SHP77 treated with DMSO at 0.1 percent for 48 hours (cell line): ENCODE results near the gene SLC22A17.

Source experiments
- DNase-seq: peaks from one replicate; lab custom pipeline; 2025; lab: John Stamatoyannopoulos, UW

The SLC22A17 gene

DNA sequence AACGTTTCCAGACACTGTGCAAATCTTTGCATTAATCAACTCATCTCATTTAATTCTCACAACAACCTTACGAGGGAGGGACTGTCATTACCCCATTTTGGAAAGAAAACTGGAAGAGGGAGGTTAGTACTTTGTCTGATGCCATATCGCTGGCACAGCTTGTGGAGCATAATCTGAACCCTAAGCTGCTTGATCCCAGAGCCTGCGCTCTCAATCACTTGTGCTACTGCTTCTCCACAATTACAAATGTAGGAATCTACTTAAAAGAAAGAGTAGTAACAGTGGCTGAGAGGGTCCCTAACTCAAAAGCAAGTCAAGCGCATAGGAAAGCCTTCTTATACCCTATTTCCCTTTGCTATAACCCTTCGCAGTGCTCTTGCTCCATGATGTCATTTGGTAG lies 9.1 kb upstream of the SLC22A17 start:
- DNase-seq = no peak

DNA sequence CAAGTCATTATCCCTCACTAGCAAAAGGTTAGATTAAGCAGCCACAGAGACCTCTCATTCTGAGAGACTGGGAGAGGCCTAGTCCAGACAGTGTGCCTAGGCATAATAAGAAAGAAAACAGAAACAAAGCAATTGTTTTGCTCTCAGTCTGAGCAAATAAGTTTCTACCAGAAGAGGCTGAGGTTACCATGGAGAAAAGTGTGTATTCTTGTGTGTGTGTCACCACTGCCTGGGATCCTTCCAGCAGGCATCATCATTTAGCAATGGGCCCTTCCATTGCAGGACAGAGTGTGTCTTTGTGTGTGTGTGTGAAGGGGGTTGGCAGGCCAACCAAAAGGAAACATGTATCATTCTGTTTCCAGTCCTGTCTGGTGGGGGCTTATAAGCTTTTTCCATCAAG lies 8.6 kb upstream of the SLC22A17 start:
- no peak for DNase-seq

DNA sequence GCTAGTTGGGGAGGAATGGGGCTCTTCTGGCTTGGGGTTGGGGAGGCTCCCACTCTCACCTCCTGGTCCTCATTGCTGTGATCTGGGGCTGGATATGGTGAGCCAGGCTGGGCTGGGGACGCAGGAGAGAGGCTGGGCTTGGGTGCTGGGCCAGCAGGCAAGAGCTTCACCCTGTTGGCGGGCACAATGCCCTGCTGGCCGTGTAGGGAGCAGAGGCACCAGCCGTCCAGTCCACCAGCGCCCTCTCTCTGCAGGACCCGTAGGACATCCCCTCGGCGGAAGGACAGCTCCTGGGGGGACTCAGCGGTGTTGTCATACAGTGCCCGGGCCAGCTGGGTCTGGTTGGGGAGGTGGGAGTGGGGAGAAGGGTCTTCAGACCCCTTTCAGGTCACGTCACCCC lies 7.8 kb upstream of the SLC22A17 start:
- no peak for DNase-seq

- DNase-seq = no peak
Observed at GRCh38 chr14:23359722-23360447, 7.2 kb upstream of the SLC22A17 start.

- no peak for DNase-seq
Observed at GRCh38 chr14:23359167-23359626, 6.5 kb upstream of the SLC22A17 start.

DNA sequence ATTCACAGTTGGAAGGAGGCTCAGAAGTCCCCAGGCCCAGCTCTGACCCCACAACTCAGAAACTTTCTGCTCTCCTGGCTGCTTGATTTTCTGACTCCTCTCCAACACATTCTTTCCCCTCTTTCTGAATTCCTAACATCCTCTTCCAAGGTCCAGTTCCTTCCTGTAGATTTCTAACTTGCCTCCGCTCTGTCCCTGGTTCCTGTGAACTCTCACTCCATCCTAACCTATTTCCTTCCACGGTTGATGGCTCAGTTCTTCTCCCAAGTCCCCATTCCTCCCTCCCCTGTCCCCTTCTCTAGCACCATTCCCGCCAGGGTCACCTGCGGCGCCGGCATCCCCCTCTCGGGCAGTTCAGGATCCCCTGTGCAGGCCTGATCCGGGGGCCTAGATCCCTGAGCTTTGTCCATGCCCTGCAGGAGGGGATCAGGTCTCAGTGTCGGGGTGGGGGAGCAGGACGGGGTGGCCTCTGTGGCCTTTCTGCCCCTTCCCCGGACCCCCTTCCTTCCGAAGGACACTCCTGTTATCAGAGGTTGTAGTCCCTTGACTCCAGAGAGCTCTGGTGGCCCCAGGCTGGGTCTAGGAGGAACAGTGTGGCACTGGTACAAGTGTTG lies 6.0 kb upstream of the SLC22A17 start:
- DNase-seq = no peak

DNA sequence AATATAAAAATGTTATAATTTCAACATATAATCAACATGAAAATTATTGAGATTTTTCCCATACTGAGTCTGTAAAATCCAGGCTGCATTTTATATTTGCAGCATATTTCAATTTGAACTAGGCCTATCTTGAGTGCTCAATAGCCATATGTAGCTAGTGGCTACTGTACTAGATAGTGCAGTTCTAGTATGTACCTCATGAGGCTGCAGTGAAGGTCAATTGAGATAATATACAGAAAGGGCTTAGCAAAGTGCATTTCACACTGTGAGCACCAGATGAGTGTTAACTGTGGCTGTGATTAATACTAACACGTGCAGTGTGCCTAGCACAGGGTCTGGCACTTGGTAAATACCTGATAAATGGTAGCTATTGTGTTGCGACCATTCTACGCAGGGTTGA lies 5.4 kb upstream of the SLC22A17 start:
- no peak for DNase-seq

GRCh38 chr14:23357261-23357660 lies 4.6 kb upstream of the SLC22A17 start:
- no peak for DNase-seq

- no peak for DNase-seq
Observed at GRCh38 chr14:23356662-23357061, 4.0 kb upstream of the SLC22A17 start.

DNA sequence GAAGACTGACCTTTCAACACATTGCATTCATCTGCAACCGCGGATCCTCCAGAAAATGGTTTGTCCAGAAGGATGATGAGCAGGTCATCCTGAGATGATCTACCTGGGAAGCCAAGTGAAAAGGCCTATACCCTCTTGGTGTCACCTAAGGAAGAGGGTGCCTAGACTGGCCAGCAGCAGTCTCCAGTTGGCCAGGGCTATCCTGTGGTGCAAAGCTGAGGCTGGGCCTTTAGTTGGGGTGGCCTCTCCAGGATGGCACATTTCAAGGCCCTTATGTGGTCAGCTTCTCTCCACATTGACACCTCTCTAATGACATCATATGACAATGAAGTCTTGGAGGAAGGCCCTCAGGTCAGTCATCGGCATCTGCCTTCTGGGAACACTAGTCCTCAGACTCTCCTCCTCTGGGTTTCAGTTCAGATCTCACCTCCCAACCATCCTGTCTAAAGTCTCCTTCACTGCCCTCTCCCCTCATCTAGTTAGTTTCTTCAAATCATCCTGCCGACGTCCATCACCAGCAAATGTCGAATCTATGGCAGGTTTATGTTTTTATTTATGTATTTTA lies 3.3 kb upstream of the SLC22A17 start:
- no peak for DNase-seq

DNA sequence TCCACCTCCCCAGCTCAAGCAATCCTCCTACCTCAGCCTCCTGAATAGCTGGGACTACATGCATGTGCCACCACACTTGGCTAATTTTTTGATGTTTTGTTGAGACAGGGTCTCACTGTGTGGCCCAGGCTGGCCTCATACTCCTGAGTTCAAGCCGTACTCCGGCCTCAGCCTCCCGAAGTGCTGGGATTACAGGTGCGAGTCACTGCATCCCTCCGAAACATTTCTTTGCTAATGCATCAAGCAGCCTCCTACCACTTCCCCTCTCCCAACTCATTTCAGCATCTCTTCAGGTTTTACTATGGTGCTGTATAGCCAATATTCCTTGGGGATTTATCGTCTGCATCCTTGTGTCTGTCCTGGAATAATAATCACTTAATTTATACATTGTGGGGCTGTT lies 2.3 kb upstream of the SLC22A17 start:
- DNase-seq = no peak

GRCh38 chr14:23353433-23353780 lies 720 bp upstream of the SLC22A17 start:
- DNase-seq = no peak

DNA sequence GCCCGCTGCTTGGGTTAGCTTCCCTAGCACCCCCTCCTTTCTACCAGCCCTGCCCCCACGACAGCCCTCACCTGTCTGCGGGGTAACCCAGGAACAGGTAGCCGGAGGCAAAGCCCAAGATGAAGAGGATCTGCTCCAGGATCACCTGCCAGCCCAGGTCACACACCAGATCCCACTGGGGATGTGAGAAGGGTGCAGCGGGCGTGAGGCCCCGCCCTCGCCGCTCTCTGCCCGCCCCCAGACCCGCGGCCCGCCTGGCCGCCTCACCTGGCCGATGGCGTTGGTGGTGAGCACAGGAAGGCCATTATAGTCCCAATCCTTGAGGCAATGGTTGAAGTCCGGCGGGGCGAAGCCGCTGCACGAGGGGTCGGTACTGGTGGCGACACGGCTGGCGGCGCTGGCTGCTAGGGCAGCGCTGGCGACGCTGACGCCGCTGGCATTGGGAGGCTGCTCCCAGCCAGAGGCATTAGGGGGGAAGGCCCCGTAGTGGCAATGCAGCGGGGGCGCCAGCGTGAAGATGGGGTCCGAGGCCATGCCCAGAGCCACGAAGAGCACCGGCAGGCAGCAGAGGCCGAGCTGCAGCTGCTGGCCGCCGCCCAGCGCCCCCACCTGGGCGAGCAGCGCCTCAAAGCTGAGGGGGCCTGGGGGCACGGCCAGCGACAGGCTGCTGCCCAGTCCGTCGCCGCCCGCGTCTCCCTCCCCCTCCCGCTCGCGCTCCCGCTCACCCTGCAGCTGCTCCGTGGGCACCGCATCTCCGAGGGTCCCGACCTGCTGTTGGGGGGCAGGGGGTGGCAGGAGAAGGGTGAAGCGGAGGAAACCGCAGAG lies 794 bp downstream of the SLC22A17 start:
- DNase-seq = no peak

DNA sequence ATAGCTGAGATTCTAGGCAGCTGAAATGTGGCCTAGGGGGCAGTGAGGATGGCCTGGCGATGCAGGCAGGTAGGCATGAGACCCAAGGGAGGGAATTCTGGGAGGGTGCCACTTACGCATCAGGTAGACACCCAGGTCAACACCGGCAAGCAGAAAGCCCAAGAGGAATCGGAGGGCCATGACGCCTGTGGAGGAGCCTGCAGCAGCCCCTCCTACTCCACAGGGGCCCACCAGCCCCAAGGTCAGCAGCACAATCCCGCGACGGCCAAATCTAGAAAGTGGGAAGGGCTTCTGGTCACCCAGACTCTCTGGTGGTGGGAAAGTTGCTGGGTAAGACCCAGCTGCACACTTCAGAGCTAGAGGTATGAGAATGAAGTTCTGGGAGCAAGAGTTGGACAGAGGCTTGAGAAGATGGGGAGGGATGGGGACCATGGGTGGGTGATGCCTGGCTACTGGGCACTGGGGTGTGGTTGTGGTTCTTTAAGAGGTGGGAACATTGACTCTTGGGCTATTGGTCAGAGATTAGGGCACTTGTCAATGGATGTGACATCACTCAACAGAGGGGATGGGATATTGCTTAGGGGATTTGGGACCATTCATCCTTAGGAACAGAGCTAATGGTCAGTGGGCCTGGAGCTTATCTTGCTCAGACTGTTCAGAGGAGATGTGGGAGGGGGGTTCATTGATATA lies 3.4 kb downstream of the SLC22A17 start:
- DNase-seq = no peak

DNA sequence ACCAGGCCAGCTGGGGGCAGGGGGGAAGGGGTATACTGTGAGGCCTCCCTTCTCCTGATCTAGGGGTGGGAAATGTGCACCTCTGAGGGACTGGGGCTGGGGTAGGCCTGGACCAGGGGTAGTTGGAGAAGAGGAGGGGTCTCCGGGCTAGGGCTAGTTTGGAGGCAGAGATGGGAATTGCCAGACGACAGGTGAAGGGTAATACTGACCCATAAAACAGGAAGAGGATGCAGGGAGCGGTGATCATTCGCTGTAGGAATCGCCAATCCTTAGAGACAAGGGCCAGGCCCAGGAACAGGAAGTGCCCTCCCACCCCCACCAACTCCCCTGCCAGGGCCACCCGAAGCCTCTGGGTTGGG lies 4.4 kb downstream of the SLC22A17 start:
- DNase-seq = no peak

GRCh38 chr14:23347406-23348296 lies 5.0 kb downstream of the SLC22A17 start:
- no peak for DNase-seq

- no peak for DNase-seq
Observed at GRCh38 chr14:23346693-23347405, 5.8 kb downstream of the SLC22A17 start.

DNA sequence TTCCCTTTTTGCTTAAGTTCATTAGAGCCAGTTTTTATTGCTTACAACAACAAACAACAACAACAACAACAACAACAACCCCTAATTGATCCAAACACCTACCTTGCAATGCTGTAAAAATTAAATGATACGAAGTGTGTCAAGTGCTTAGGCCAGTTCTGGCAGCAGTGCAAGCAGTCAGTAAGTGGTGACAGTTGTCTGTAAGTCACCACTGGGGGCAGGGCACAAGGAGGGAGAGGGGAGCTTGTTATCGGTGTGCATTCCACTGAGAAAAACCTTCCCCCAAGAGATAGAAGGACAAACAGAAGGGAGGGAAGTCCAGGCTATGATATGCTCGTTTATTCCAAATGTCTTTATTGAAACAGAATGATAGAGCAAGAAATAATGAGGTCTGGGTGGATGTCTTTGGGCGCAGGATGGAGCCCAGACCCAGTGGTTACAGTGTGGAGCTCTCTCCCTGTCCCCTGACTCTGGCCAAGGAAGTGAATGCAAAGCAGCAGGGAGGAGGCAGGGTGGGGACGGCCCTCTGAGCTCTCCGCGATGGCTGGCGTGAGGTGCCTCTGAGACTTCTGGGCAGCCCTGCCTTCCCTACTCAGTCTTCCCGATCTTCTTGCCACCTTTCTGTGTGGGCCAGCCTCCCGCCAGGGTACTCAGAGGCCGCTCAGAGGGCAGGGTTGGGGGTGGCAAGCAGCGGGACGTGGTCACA lies 6.5 kb downstream of the SLC22A17 start:
- no peak for DNase-seq

- DNase-seq = no peak
Observed at GRCh38 chr14:23344481-23344880, 8.2 kb downstream of the SLC22A17 start.
